GM10847 (cell line): ENCODE measurements around the gene PTPRN2.

ENCODE experiments used
- POLR2A ChIP-seq: IDR thresholded peaks from 2 replicates; pipeline ENCODE4 v1.6.1; 2011; ENCODE audit not compliant: insufficient read length; ENCODE audit errors: extremely low read depth

The PTPRN2 gene

DNA sequence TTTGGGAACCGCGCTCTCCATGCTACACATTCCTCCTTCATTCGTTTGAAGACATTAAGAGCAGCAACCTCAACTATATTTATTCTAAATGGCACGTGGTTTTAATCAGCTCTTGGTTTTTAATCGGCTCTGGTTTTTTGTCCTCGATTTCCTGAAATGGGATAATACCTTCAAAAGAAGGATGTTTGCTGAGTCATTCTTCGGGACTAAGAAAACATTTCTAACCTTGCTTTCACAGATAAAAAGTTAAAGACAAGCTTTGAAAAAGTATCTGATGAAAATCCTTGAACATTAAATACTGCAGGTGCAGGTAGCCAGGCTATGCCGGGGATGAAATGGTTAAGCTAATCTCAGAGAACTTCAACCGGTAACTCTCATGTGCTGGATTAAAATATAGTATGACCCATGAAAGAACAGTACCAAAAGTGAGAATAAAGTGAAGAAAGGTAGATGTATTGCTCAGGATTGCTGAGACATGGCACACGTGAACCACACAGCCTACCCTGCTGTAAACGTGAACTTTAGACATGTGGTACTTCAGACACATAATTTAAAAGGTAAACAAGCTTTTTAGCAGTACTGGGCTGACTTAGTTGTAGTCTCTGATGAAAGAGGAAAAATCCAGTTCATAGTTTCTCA lies 89.1 kb downstream of the PTPRN2 start:
- no peak for TF ChIP-seq POLR2A

DNA sequence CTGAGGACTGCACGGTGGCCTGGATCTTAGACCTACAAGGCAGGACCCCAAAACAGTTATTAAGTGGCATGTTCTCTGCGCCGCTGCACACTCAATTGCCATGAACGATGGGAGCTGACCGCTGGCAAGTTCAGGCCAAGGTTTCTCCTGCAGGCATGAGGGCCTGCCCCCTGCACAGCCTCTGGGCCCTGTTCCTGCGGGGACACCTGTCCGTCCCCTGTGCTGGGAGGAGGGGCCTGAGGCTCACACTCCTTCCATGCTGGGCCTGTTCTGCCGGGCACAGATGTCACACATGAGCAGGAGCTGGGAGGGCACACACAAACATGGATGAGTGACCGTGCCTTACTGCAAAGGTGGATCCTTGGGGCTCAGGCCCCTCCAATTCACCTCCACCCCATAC lies 90.0 kb downstream of the PTPRN2 start:
- TF ChIP-seq POLR2A = no peak

DNA sequence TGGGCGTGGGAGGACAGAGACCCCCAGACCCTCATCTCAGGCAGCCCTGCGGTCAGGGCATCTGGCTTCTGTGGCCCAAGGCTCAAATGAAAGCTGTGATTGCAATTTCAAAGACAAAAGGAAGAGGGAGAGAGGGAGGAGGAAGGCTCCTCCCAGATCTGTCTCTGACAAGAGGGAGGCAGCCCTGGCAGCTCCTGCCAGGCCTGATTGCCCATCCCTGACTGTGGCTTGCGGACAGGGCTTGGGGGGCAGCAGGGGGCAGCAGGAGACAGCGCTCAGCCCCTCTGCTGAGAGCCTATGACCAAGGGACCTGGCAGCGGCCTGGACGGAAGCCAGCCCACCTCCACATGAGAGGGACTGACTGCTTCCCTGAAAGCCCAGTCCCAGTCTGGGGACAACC lies 91.8 kb downstream of the PTPRN2 start:
- TF ChIP-seq POLR2A = no peak

DNA sequence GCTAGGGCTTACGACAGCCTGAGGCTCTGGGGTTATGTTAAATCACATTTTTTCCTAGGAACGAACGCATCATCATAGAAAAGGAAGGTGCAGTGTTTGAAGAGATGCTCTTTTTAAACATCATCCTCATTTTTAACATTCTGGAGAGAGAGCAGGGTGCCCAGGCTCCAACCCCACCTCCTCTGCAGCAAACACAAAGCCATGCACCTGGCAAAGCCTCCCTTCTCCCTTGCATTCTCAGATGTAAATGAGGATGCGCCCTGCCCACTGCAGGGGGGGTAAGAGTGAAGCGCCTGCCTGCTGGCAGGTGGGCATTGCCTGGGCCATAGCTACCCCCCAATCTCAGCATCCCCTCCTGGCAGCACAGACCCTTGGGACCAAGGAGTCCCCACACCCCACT lies 92.4 kb downstream of the PTPRN2 start:
- no peak for TF ChIP-seq POLR2A

DNA sequence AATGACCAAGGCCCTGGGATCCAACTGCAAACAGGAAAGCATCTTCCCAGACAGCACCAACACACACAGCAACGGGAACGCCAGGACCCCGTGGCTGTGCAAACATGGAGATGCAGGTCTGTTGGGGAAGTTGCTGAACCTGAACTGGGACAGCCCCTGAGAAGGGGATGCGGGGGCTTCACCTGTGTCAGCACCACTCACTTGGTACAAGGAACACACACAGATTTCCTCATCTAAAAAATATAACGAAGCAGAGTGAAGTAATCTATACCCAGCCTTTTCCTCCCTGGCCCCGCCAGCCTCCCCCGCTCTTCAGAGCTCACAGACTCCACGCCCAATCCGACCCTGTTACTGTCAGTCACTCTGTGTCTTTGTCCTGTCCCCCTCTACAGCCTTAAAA lies 93.0 kb downstream of the PTPRN2 start:
- no peak for TF ChIP-seq POLR2A

DNA sequence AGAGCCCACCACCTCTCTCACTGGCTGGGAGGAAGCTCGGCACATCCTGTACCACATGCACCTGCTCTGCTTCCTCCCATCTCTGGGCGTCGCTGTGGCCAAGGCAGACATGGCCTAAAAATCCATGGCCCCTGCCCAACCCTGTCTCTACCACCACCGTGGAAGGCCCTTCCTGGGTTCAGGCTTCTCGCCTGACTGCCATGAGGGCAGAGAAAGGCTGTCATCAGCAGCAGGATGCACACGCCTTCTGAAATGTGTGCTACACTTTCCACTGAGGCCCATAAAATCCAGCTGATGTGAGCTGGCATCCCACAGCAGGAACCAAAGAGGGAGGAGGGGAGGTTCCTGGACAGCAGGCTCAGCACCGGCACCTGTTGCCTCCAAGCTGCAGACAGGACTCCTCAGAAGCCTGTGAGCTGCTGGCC lies 93.4 kb downstream of the PTPRN2 start:
- no peak for TF ChIP-seq POLR2A

DNA sequence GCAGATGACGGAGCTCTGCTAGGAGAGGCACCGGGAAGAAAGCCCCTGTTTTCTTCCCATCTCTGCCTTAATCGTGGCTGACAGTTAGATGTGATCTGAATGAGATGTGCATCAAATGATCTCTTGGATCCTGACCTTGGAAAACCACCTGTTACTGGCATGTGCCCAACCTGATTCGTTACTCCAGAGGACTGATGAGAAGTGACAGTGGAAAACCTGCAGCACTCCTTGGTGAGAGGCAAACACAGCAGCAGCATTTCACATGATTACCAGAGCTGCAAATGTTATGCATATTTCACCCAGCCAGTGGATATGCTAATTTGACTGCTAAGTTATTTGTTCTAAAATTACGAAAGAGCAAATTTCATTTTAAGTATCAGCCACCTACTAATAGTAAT lies 95.3 kb downstream of the PTPRN2 start:
- TF ChIP-seq POLR2A = no peak

DNA sequence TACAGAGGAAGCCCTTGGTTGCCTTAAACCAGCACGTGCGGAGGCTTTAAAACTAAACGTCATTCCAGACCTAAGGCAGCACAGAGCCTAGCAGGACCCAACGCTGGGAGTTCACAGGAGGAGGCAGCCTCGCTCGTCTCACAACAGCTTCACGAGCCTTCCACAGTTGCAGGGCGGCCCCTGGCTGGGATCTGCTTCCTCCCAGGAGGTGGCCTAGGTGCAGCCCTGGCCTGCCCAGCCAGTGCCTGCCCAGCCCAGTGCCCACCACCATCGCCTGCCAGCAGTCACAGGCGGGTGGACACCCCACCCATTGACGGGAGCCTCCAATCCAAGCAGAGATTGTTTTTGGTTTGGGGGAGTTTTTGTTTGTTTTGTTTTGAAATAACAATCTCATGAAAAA lies 96.5 kb downstream of the PTPRN2 start:
- TF ChIP-seq POLR2A = no peak

DNA sequence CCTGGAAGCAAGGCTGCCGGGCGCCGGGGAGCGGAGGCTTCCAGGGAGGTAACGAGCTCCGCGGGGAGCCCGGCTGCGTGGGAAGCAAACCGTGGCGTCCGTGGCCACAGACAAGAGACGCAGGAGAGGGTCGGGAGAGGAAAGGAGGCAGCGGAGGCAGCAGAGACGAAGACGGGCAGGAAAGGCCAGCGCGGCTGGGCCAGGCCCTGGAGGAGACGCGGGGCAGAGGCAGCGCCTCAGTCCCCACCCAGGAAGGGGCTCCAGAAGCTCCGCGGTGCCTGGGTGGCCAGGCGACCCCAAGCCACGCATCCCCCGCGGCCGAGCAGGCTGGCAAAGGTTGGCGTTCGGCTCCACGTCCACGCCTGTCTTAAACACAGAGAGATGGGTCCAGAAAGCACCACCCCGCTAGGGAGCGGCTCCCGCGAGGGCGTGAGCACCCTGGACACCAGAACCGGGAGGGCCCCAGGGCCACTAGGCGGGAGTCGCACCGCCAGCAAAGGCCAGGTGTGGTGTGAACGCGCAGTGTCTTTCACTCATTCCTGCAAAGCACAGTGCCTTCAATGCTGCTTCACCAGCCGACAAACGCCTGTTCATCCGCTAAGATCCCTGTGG lies 97.3 kb downstream of the PTPRN2 start:
- TF ChIP-seq POLR2A = no peak

DNA sequence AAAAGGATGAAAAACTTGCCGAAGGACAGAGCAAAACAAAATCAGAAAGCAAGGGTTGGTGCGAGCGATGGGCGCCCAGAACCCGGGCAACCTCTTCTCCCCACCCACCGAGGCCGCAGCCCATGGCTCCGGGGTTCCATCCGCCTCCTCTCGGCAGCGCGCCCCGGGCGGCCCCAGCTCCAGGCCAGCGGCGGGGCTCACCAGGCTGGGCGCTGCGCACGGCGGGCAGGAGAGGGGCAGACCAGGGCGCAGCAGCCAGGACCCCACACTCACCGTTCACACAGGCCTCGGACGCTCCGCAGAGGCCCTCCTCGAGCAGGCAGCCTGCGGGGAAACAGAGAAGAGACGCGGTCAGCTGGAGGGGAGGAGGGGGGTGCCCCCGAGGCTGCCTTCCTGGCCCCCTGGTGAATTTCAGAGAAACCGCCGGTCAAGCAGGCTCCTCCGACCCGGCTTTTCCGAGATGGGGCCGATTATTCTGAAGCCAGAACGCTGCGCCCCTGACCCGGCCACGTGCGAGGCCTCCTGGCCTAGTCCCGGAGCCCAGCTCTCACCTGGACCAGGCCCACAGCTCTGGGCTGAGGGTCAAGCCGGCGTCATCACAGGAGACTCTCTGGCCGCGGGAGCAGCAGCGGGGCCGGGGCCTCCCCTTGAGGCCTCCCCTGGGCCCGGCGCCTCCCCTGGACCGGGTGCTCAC lies 98.0 kb downstream of the PTPRN2 start:
- TF ChIP-seq POLR2A = no peak

DNA sequence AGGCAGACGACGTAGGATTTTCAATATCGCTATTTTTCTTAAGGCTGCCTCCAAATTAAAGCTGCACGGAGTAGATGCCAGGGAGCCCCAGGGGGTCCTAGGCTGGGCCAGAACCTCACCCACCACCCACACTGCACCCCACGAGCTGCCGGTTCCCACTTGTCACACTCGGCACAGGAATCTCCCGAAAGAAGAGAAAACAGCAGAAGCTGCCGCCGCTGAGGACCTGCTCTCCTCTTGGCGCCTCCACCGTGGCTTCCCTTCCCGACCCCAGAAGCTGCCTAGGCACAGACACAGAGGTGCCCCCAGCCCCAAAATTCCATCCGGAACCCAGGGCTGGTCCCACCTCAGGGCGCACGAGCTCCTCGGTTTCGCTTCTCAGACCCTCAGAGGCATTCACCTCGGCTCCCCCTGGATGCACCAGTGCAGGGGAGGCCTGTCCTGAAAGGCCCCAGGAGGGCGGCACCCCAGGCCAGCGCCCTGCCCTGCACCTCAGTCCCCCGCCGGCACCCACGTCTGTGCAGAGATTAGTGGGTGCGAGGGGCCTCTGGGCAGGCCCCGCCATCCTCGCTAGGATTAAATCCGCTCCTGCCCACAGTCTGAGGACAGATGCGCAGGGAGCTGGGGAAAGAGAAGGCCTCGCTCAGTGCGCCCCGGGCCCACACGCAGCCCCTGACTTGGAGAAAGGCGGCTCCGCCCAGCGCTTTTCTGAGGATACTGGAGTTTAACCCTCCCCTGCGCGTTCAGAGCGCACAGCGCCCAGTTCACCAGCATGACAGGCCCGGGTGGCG lies 99.2 kb downstream of the PTPRN2 start:
- no peak for TF ChIP-seq POLR2A

DNA sequence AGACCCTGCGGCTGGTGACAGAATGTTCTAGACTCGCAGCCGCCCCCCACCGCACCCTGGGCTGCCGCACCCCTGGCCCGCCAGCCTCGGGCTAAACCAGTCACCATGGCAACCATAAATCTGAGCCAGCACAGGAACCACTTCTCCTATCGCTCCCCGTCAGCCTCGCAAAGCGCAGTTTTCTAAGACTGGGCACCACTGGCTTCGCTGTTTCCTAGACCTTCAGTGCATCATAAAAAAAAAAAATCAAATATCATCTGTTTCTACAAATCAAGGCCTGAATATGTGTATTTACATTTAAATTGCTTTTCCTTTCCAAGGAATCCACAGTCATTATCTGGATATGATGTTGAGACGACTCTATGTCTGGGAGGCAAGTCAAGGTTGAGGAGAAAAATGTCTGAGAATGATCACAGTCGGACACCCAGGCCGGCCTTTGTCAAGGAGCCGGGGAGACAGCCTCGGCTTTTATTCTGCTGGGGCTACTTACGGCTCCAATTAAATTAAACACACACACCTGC lies 99.9 kb downstream of the PTPRN2 start:
- no peak for TF ChIP-seq POLR2A

DNA sequence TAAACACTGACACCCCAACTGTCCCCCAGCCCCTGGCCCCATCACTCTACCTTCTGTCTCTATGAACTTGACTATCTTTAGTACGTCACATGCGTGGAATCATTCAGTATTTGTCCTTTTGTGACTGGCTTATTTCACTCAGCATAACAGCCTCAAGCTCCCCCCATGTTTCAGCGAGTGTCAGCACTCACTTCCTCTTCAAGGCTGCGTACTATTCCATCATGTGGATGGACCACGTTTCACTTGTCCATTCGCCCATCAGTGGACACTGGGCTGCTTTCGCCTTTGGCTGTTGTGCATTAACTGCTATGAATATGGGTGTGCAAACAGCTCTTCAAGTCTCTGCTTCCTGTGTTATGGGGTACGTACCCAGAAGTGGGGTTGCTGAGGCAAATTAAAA lies 100.7 kb downstream of the PTPRN2 start:
- no peak for TF ChIP-seq POLR2A

DNA sequence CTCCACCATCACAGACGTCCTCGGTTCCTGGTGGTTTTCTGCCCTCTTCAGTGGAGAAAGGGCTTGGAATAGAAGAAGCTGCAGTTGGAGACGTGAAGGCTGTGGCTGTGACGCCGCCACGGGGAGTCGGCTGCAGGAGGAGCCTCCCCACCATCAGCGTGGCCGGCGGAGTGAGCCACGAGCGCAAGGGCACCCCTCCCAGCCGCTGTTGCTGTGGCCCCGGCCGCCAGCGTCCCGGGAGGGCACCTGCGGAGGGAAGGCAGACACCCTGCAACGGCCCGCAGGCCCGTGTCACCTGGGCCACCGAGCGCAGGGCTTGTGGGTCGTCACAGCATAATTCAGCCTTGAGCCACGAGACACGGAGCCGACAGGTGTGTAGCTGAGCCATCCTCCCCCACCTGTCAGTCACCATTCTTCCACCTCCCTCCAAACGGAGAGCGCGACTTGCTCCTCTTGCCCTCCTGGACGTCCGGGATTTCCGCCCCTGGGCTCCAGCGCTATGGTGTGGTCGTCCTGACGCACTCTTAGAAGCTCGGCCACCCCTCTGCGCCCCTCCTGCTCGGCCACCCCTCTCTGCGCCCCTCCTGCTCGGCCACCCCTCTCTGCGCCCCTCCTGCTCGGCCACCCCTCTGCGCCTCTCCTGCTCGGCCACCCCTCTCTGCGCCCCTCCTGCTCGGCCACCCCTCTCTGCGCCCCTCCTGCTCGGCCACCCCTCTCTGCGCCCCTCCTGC lies 102.7 kb downstream of the PTPRN2 start:
- TF ChIP-seq POLR2A = no peak

DNA sequence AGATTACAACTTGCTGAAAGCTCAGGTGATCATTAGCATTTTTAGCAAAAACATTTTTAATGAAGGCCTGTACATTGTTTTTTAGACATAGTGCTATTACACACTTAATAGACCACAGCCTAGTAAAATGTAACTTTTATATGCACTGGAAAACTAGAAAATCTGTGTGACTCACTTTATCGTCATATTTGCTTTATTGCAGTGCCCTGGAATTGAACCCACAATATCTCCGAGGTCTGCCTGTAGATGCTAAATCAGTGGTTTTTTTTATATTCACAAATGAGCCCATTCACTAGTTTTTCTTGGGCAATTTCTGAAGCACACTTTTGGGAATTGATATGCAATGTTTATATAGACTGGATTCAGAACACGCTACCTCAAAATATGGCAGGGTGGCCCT lies 105.1 kb downstream of the PTPRN2 start:
- no peak for TF ChIP-seq POLR2A
